GM21367 (cell line): ENCODE data around the gene CEACAM7.

ENCODE experiments used
- ATAC-seq: cut with Tn5 transposase; IDR thresholded peaks from one replicate; pipeline ENCODE4 v1.9.1; 2021; ENCODE audit not compliant: unreplicated experiment

CEACAM7 gene

DNA sequence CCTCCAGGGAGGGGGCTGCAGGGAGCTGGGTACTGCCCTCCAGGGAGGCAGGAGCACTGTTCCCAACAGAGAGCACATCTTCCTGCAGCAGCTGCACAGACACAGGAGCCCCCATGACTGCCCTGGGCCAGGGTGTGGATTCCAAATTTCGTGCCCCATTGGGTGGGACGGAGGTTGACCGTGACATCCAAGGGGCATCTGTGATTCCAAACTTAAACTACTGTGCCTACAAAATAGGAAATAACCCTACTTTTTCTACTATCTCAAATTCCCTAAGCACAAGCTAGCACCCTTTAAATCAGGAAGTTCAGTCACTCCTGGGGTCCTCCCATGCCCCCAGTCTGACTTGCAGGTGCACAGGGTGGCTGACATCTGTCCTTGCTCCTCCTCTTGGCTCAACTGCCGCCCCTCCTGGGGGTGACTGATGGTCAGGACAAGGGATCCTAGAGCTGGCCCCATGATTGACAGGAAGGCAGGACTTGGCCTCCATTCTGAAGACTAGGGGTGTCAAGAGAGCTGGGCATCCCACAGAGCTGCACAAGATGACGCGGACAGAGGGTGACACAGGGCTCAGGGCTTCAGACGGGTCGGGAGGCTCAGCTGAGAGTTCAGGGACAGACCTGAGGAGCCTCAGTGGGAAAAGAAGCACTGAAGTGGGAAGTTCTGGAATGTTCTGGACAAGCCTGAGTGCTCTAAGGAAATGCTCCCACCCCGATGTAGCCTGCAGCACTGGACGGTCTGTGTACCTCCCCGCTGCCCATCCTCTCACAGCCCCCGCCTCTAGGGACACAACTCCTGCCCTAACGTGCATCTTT is 12.5 kb upstream of the CEACAM7 start:
- ATAC-seq = no peak

DNA sequence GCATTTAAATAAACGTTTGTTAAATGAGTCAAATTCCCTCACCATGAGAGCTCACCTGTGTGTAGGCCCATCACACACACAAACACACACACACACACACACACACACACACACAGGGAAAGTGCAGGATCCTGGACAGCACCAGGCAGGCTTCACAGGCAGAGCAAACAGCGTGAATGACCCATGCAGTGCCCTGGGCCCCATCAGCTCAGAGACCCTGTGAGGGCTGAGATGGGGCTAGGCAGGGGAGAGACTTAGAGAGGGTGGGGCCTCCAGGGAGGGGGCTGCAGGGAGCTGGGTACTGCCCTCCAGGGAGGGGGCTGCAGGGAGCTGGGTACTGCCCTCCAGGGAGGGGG is 11.9 kb upstream of the CEACAM7 start:
- no peak for ATAC-seq

DNA sequence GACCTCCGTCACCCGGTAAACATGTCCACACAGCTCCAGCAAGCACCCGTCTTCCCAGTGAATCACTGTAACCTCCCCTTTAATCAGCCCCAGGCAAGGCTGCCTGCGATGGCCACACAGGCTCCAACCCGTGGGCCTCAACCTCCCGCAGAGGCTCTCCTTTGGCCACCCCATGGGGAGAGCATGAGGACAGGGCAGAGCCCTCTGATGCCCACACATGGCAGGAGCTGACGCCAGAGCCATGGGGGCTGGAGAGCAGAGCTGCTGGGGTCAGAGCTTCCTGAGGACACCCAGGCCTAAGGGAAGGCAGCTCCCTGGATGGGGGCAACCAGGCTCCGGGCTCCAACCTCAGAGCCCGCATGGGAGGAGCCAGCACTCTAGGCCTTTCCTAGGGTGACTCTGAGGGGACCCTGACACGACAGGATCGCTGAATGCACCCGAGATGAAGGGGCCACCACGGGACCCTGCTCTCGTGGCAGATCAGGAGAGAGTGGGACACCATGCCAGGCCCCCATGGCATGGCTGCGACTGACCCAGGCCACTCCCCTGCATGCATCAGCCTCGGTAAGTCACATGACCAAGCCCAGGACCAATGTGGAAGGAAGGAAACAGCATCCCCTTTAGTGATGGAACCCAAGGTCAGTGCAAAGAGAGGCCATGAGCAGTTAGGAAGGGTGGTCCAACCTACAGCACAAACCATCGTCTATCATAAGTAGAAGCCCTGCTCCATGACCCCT is 11.3 kb upstream of the CEACAM7 start:
- no peak for ATAC-seq

DNA sequence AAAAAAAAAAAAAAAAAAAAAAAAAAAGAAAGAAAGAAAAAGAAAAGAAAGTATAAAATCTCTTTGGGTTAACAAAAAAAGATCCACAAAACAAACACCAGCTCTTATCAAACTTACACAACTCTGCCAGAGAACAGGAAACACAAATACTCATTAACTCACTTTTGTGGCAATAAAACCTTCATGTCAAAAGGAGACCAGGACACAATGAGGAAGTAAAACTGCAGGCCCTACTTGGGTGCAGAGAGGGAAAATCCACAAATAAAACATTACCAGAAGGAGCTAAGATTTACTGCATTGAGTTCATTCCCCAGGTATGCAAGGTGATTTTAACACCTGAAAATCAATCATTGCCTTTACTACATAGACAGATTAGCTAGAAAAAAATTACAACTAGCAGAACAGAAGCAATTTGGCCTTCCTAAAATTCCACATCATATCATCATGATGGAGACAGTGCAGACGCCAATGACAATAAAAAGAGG is 10.7 kb upstream of the CEACAM7 start:
- no peak for ATAC-seq

DNA sequence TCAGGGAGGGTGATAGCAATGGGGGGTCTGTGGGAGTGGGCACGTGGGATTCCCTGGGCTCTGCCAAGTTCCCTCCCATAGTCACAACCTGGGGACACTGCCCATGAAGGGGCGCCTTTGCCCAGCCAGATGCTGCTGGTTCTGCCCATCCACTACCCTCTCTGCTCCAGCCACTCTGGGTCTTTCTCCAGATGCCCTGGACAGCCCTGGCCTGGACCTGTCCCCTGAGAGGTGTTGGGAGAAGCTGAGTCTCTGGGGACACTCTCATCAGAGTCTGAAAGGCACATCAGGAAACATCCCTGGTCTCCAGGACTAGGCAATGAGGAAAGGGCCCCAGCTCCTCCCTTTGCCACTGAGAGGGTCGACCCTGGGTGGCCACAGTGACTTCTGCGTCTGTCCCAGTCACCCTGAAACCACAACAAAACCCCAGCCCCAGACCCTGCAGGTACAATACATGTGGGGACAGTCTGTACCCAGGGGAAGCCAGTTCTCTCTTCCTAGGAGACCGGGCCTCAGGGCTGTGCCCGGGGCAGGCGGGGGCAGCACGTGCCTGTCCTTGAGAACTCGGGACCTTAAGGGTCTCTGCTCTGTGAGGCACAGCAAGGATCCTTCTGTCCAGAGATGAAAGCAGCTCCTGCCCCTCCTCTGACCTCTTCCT is 9.3 kb upstream of the CEACAM7 start:
- ATAC-seq = no peak

DNA sequence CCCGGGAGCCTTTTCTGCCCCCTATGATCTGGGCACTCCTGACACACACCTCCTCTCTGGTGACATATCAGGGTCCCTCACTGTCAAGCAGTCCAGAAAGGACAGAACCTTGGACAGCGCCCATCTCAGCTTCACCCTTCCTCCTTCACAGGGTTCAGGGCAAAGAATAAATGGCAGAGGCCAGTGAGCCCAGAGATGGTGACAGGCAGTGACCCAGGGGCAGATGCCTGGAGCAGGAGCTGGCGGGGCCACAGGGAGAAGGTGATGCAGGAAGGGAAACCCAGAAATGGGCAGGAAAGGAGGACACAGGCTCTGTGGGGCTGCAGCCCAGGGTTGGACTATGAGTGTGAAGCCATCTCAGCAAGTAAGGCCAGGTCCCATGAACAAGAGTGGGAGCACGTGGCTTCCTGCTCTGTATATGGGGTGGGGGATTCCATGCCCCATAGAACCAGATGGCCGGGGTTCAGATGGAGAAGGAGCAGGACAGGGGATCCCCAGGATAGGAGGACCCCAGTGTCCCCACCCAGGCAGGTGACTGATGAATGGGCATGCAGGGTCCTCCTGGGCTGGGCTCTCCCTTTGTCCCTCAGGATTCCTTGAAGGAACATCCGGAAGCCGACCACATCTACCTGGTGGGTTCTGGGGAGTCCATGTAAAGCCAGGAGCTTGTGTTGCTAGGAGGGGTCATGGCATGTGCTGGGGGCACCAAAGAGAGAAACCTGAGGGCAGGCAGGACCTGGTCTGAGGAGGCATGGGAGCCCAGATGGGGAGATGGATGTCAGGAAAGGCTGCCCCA is 8.5 kb upstream of the CEACAM7 start:
- no peak for ATAC-seq

DNA sequence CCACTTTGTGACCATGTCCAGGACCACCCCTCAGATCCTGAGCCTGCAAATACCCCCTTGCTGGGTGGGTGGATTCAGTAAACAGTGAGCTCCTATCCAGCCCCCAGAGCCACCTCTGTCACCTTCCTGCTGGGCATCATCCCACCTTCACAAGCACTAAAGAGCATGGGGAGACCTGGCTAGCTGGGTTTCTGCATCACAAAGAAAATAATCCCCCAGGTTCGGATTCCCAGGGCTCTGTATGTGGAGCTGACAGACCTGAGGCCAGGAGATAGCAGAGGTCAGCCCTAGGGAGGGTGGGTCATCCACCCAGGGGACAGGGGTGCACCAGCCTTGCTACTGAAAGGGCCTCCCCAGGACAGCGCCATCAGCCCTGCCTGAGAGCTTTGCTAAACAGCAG is 7.7 kb upstream of the CEACAM7 start:
- no peak for ATAC-seq

DNA sequence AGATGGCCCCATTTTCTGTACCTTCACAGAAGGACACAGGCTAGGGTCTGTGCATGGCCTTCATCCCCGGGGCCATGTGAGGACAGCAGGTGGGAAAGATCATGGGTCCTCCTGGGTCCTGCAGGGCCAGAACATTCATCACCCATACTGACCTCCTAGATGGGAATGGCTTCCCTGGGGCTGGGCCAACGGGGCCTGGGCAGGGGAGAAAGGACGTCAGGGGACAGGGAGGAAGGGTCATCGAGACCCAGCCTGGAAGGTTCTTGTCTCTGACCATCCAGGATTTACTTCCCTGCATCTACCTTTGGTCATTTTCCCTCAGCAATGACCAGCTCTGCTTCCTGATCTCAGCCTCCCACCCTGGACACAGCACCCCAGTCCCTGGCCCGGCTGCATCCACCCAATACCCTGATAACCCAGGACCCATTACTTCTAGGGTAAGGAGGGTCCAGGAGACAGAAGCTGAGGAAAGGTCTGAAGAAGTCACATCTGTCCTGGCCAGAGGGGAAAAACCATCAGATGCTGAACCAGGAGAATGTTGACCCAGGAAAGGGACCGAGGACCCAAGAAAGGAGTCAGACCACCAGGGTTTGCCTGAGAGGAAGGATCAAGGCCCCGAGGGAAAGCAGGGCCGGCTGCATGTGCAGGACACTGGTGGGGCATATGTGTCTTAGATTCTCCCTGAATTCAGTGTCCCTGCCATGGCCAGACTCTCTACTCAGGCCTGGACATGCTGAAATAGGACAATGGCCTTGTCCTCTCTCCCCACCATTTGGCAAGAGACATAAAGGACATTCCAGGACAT is 7.0 kb upstream of the CEACAM7 start:
- ATAC-seq = no peak

DNA sequence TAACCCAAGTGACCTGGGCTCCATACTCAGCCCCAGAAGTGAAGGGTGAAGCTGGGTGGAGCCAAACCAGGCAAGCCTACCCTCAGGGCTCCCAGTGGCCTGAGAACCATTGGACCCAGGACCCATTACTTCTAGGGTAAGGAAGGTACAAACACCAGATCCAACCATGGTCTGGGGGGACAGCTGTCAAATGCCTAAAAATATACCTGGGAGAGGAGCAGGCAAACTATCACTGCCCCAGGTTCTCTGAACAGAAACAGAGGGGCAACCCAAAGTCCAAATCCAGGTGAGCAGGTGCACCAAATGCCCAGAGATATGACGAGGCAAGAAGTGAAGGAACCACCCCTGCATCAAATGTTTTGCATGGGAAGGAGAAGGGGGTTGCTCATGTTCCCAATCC is 6.1 kb upstream of the CEACAM7 start:
- ATAC-seq = no peak

DNA sequence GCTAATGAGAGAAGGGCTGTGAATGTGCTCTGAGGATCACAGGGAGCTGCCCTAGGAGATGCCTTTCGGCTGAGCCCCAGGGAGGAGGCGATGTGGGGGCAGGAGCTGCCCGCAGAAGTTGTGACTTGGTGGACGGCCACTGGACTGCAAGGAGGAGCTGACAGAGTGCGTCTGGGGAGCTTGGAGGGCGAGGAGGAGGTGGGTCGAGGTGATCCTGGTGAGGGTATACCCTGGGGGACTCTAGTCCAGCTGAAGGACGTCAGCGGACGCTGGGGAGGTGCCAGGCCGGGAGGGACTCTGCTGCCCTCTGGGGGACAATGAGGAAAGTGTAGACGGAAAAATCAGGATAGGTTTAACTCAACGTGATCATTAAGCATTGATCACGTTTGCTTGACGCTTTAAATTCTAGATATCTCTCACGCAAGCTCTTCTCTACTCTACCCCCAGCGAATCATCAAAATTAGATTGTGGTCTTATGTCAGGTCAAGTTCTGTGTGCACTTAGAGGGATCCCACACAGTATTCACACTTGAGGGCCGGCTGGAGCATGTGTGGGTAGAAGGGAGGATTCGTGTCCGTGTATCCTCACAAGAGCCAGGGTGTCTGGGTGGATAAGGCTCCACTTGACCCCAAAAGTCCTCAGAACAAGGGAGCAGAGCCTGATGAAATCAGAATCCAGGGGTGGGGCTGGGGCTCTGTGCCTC is 3.3 kb upstream of the CEACAM7 start:
- no peak for ATAC-seq

DNA sequence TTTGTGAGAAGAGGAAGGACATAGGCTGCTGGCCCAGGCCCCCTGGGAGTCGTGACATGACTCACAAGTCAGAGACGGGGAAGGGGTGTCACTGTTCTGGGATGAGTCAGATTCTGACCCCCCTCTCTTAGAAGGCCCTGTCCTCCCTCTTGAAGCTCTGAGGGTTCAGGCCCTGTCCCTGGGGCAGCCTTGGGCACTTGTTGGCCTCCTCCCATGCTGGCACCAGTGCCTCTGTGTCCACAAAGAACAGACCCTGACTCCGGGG is 2.7 kb upstream of the CEACAM7 start:
- no peak for ATAC-seq

DNA sequence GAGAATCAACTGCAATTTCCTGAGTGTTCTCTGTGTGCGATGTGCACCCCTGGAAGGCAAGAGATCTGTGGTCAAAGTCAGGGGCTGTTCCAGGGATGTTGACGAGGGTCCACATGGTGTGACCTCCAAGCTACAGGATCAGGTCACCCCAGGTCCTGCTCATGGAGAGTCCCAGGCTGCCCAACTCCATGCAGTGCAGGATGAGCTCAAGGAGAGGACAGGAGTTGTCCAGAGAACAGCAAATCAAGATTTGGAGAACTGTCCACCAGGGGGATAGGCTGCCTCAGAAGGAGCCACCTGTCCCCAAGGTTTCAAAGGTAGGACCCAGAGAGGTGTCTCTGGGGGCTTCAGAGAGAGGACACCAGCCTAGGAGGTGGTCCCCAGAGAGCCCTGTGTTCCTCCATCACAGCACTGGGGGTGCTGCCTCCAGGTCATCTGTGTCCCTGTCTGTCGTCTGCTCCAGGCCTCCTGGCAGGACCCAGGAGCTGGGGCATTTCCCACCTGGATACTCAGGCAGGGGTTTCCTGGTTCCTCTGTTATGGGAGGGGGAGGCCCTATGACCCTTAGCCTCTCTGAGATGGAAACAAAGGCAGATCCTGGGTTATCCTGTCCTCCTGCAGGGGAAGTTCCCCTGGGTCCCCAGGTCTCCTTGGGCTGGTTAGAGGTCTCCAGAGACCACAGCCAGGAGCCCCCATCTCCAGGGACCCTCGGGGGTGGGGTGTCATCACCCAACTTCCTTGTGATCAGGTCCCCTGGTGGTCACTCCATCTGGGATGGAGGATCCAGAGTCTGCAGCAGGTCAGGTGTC is 2.1 kb upstream of the CEACAM7 start:
- ATAC-seq = no peak

DNA sequence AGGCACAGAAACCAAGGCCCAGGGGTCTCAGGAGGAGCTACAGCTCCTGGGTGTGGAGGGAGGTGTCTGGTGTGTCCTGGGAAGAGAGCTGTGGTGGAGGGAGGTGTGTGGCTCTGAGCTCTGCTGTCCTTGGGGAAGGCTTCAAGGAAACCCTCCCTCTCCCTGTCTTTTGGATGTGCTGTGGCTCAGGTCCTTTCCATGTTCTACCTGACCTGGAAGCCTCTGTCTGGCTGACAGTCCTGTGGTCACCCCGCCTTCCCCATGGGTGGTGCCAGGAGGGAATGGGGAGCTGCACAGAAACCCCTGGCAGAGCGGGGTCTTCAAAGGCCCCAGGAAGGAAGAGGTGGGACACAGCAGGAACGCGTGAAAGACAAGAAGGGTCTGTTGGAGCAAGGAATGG is 617 bp upstream of the CEACAM7 start:
- ATAC-seq = no peak

DNA sequence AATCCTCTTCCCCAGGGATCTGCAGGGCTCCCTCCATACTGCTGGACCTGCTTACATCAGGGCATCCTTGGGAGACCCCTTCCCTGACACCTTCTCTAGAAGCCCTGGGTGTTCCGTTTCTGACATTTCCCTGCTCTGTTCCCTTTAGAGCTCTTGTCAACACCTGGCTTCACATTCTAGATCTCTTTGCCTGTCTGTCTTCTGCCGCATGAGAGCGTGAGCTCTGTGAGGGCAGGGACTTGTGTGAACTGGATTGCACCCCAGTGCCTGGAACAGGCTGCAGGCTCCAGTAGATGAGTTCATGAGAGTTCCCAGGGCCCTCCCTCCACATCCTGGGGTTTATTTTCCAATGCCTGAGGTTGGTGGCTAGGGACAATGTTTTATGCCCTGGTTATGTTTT is 651 bp downstream of the CEACAM7 start:
- ATAC-seq = no peak

DNA sequence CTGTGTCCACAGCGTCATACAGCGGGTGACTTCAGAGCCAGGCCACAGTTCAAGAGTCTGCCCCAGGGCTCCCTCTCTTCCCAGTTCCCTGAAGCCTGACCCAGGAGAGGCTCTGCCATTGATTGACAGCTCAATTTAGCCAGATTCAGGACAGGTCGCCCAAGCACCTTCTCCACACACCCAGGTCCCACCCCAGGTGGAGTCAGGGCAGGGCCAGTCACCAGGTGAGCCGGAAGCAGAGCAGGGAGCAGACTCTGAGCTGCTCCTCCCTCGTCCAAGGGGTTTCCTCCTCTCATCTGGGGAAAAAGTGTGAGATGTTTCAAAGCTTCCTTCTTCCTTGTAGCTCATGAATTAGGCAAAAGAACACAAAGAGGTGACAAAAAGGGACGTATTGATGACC is 5.6 kb downstream of the CEACAM7 start:
- no peak for ATAC-seq

DNA sequence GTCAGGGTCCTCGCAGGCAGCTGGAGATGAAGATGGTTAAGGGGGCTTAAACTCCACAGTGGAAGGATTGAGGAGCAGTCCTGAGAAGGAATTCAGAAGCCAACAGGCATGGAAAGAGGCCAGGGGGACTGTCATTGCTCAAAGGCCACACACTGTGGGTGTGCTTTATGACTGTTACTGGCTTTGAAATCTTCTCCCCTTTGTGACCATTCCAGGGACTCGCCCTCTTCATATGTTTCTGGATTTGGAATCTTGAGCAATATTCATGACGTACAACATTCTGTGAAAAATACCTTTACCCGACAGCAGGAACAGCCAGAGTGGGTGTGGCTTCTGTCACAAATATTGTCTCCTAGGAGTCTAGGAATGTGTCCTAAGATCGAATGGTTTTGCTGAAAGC is 16.6 kb downstream of the CEACAM7 start:
- ATAC-seq = no peak

DNA sequence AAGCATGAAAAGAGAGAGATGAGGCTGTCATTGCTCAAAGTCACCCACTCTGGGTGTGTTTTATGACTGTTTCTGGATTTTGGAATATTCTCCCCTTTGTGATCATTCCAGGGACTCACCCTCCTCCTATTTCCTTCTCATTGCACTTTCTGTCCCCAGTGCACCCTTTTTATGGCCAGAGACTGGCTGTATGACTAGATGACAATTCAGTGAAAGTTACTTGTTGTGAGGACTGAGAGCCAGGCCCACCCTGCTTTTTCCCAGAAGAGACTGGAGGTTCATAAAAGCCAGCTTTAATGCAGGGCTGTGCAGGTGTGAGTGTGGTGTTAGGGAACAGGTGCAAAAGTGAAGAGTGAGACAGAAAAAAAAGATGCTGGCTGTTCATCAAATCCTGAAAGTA is 17.3 kb downstream of the CEACAM7 start:
- ATAC-seq = no peak

DNA sequence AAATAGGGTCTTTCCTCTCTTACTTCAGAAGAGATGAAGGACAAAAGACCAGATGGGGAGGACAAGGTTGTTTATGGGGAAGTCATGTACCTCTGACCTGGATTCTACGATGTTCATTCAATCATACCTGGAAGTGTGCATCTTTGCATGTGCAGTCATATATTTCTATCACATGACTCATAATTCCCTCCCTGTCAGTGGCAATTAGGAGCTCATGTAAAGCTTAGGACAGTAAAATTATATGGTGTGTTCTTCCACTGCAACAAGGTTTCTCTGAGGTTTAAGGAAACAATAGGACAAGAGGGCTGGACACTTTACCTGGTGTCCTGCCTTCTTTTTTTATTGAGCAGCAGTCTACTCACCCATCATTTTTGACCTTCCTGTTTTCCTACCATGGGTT is 19.8 kb downstream of the CEACAM7 start:
- no peak for ATAC-seq

DNA sequence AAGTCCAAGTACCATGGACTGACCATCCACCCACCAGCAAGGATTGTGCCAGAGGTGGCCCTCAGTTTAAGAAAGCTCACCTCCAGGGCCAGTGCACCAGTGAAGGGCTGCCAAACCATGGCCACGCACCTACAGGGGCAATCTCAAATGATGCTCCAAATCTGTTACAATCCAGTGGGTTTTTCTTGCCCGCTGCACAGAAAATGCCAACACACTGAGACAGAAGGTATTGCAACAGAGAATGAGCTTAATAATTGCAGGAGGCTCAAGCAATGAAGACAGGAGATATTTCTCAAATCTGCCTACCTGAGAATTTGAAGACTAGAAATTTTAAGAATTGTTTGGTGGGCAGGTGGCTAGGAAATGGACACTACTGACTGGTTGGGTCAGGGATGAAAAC is 22.0 kb downstream of the CEACAM7 start:
- no peak for ATAC-seq
